ENCODE measurements around the gene SDF2. TPM values are rescaled to one million over a fixed set of nuclear protein-coding genes. Genes with fewer than 3 reads are reported as not detected.
"Not testable (repeated sequence)": the region's sequence is repeated elsewhere in the genome, so short reads cannot be mapped to it uniquely, and the experiment has no call there.

Gene SDF2
- total and polyA plus RNA-seq, 2 experiments from 2014 or later: 32.5 to 54.6 TPM

- ATAC-seq: peak; percentile 12
- H2AFZ ChIP-seq: peak overlapping the region; percentile 94
Observed at GRCh38 chr17:28662527-28662829, 772 bp upstream of the SDF2 start.

GRCh38 chr17:28659497-28659881 lies 2.2 kb downstream of the SDF2 start:
- not testable (repeated sequence) for H2AFZ ChIP-seq; H3K4me3 ChIP-seq; H3K4me2 ChIP-seq; ATAC-seq; H3K27ac ChIP-seq (ENCODE audit: low read depth); H3K27ac Mint-ChIP-seq; H3K4me3 Mint-ChIP-seq; H3K27me3 ChIP-seq (ENCODE audit: insufficient read depth); H3K4me1 ChIP-seq (ENCODE audit: insufficient read depth); H3F3A ChIP-seq (replicated peaks; ENCODE audit: low read depth); H3K9me2 ChIP-seq (ENCODE audit: insufficient read depth); DNase-seq (ENCODE audit: low spot score)
- peaks cover 49% of the 10 kb centered on the region for H3K36me3 Mint-ChIP-seq (ENCODE audit: low read depth)
- Histone ChIP-seq H4K20me1 (replicated peaks; ENCODE audit: insufficient read depth) (0 out of 2 replicates have a peak, but pooled peaks cover 11% of the 10 kb centered on the region), H3K79me2 (replicated peaks; ENCODE audit: insufficient read depth) (peaks cover 68% of the 10 kb centered on the region), H3K36me3 (ENCODE audit: insufficient read depth) (peaks cover 19% of the 10 kb centered on the region)
- peaks cover 10% of the 10 kb centered on the region for H3K27me3 Mint-ChIP-seq (ENCODE audit: insufficient read depth, low read depth, poor library complexity)
- H3K9me3 Mint-ChIP-seq: peaks cover 36% of the 10 kb centered on the region
- H3K4me1 Mint-ChIP-seq: peaks cover 15% of the 10 kb centered on the region

More at GRCh38 chr17:28662527-28662829, 772 bp upstream of the SDF2 start:
- peaks cover 19% of the 10 kb centered on the region for H3K36me3 ChIP-seq (ENCODE audit: insufficient read depth)
- Mint-ChIP-seq H3K9me3 (peaks cover 36% of the 10 kb centered on the region), H3K27ac (peak overlapping the region; percentile 99), H3K27me3 (ENCODE audit: insufficient read depth, low read depth, poor library complexity) (peaks cover 10% of the 10 kb centered on the region), H3K4me1 (peaks cover 15% of the 10 kb centered on the region), H3K36me3 (ENCODE audit: low read depth) (peaks cover 55% of the 10 kb centered on the region), H3K4me3 (peak overlapping the region; percentile 99)
- peaks cover 3% of the 10 kb centered on the region; the same call in 1 of the 2 replicates for H3K9me2 ChIP-seq (ENCODE audit: insufficient read depth)
- peak overlapping the region; percentile 88 for H3K4me3 ChIP-seq
- TF ChIP-seq CREB1 (CRISPR knock-in tag; IDR thresholded peaks at IDR 0.05; ENCODE audit: low read depth): no peak
- no peak for DNase-seq (ENCODE audit: low spot score)
- peaks cover 77% of the 10 kb centered on the region for H3K79me2 ChIP-seq (replicated peaks; ENCODE audit: insufficient read depth)
- peak overlapping the region; percentile 97 for H3K27ac ChIP-seq (ENCODE audit: low read depth)
- H3F3A ChIP-seq (replicated peaks; ENCODE audit: low read depth): peaks cover 8% of the 10 kb centered on the region
- H3K27me3 ChIP-seq (ENCODE audit: insufficient read depth): no peaks in the 10 kb centered on the region
- peaks cover 9% of the 10 kb centered on the region for H3K4me1 ChIP-seq (ENCODE audit: insufficient read depth)
- H3K4me2 ChIP-seq: peak overlapping the region; percentile 93
- peaks cover 20% of the 10 kb centered on the region for H4K20me1 ChIP-seq (replicated peaks; ENCODE audit: insufficient read depth)

- peaks cover 19% of the 10 kb centered on the region for H3K36me3 ChIP-seq (ENCODE audit: insufficient read depth)
- H3K9me2 ChIP-seq (ENCODE audit: insufficient read depth); ATAC-seq; H3F3A ChIP-seq (replicated peaks; ENCODE audit: low read depth); H3K4me2 ChIP-seq; H3K4me3 ChIP-seq; DNase-seq (ENCODE audit: low spot score); H2AFZ ChIP-seq; H3K27ac ChIP-seq (ENCODE audit: low read depth); H3K27me3 ChIP-seq (ENCODE audit: insufficient read depth); H3K4me1 ChIP-seq (ENCODE audit: insufficient read depth); H3K27ac Mint-ChIP-seq; H3K4me3 Mint-ChIP-seq: not testable (repeated sequence)
- H3K27me3 Mint-ChIP-seq (ENCODE audit: insufficient read depth, low read depth, poor library complexity): peaks cover 10% of the 10 kb centered on the region
- 0 out of 2 replicates have a peak, but pooled peaks cover 11% of the 10 kb centered on the region for H4K20me1 ChIP-seq (replicated peaks; ENCODE audit: insufficient read depth)
- H3K4me1 Mint-ChIP-seq: peaks cover 13% of the 10 kb centered on the region
- H3K9me3 Mint-ChIP-seq: peaks cover 36% of the 10 kb centered on the region
- H3K36me3 Mint-ChIP-seq (ENCODE audit: low read depth): peaks cover 46% of the 10 kb centered on the region
- H3K79me2 ChIP-seq (replicated peaks; ENCODE audit: insufficient read depth): peaks cover 63% of the 10 kb centered on the region
Observed at GRCh38 chr17:28658766-28659496, 2.8 kb downstream of the SDF2 start.

GRCh38 chr17:28658342-28658741 lies 3.4 kb downstream of the SDF2 start:
- H3K27me3 ChIP-seq (ENCODE audit: insufficient read depth); H3K27ac Mint-ChIP-seq; H3K4me3 Mint-ChIP-seq; H3K27ac ChIP-seq (ENCODE audit: low read depth); H3K4me2 ChIP-seq; DNase-seq (ENCODE audit: low spot score); H3K4me3 ChIP-seq; H4K20me1 ChIP-seq (replicated peaks; ENCODE audit: insufficient read depth); H3F3A ChIP-seq (replicated peaks; ENCODE audit: low read depth); H3K4me1 Mint-ChIP-seq; ATAC-seq; H3K9me2 ChIP-seq (ENCODE audit: insufficient read depth); H2AFZ ChIP-seq; H3K4me1 ChIP-seq (ENCODE audit: insufficient read depth): not testable (repeated sequence)
- Histone ChIP-seq H3K36me3 (ENCODE audit: insufficient read depth) (peaks cover 19% of the 10 kb centered on the region), H3K79me2 (replicated peaks; ENCODE audit: insufficient read depth) (peaks cover 63% of the 10 kb centered on the region)
- peaks cover 36% of the 10 kb centered on the region for H3K9me3 Mint-ChIP-seq
- H3K27me3 Mint-ChIP-seq (ENCODE audit: insufficient read depth, low read depth, poor library complexity): peaks cover 10% of the 10 kb centered on the region
- peaks cover 43% of the 10 kb centered on the region for H3K36me3 Mint-ChIP-seq (ENCODE audit: low read depth)

Data from GM23338 (cell line).